Head of caudate nucleus (tissue), 42 donors: ENCODE measurements around the gene PBXIP1.
A peak's percentile ranks its signal among the peaks of the same experiment; 100 is the strongest.

Experiments
- DNase-seq, 42 donors: peaks; one replicate each; pipeline versions ENCODE4 v3.0.0 to v3.0.0-alpha.2; 2020 to 2021; ENCODE audit warnings: mixed read lengths in 7 of 42
- intact Hi-C: fragments of 100-400 bp; cut with DNase I; formaldehyde crosslinking; loops from one replicate; pipeline ENCODE4 v1.15.0; 2022

The PBXIP1 gene

GRCh38 chr1:154955718-154956543, at the start of gene PBXIP1:
Gene PBXIP1 (minus strand): TSS chr1:154956099. CDS start chr1:154953721, 2,378 bp downstream.
- peak; percentile 27 to 92 (median 77) for DNase-seq
- intact Hi-C loops = no loop called here

- peak; percentile 55 to 91 (median 76) for DNase-seq
- intact Hi-C loops = loop anchor here (10.0 kb wide), 1 partner anchor 59 kb away; the partner anchor contains the start of gene EFNA4
Observed at GRCh38 chr1:155005076-155006011, 49.4 kb upstream of the PBXIP1 start.

- peak in 9 of 42 donors; percentile 21 to 72 (median 43) for DNase-seq
- intact Hi-C loops = loop anchor here (5.0 to 10.0 kb wide), 2 partner anchors 37 to 60 kb away; partner anchors contain the start of gene EFNA4
Observed at GRCh38 chr1:155004352-155005075, 48.6 kb upstream of the PBXIP1 start.

- intact Hi-C loops = loop anchor here (5.0 to 10.0 kb wide), 2 partner anchors 37 to 61 kb away; partner anchors contain the start of gene EFNA4
- DNase-seq = peak in 30 of 42 donors; percentile 26 to 83 (median 58)
Observed at GRCh38 chr1:155003766-155004351, 48.0 kb upstream of the PBXIP1 start.

GRCh38 chr1:155003227-155003765, 47.4 kb upstream of the PBXIP1 start:
- peak in 18 of 42 donors; percentile 22 to 77 (median 44) for DNase-seq
- intact Hi-C loops = loop anchor here (5.0 to 10.0 kb wide), 2 partner anchors 36 to 62 kb away; partner anchors contain the start of gene EFNA4

- peak in 10 of 42 donors; percentile 16 to 67 (median 42) for DNase-seq
- intact Hi-C loops = loop anchor here (5.0 to 10.0 kb wide), 2 partner anchors 35 to 62 kb away; partner anchors contain the start of gene EFNA4
Observed at GRCh38 chr1:155002464-155003226, 46.7 kb upstream of the PBXIP1 start, which contains the start of gene ZBTB7B. Gene ZBTB7B (plus strand): TSS chr1:155002802. CDS start chr1:155014661, 11,859 bp downstream.

GRCh38 chr1:155001675-155002463, 46.0 kb upstream of the PBXIP1 start:
- intact Hi-C loops = loop anchor here (2.0 to 10.0 kb wide), 3 partner anchors 19 to 63 kb away; partner anchors contain the start of genes EFNA4 and FLAD1
- DNase-seq = peak; percentile 100

GRCh38 chr1:155001425-155001674, 45.5 kb upstream of the PBXIP1 start:
- no peak for DNase-seq
- intact Hi-C loops = loop anchor here (2.0 to 10.0 kb wide), 3 partner anchors 19 to 63 kb away; partner anchors contain the start of genes EFNA4 and FLAD1

- peak; percentile 73 to 94 (median 86) for DNase-seq
- intact Hi-C loops = loop anchor here (2.0 to 10.0 kb wide), 3 partner anchors 18 to 64 kb away; partner anchors contain the start of genes EFNA4 and FLAD1
Observed at GRCh38 chr1:155000726-155001424, 45.0 kb upstream of the PBXIP1 start.

GRCh38 chr1:155000411-155000725, 44.5 kb upstream of the PBXIP1 start:
- DNase-seq = peak in 21 of 42 donors; percentile 20 to 72 (median 53)
- intact Hi-C loops = loop anchor here (2.0 to 10.0 kb wide), 3 partner anchors 18 to 64 kb away; partner anchors contain the start of genes EFNA4 and FLAD1

GRCh38 chr1:154999571-155000410, 43.9 kb upstream of the PBXIP1 start:
- intact Hi-C loops = loop anchor here (2.0 to 10.0 kb wide), 3 partner anchors 17 to 65 kb away; partner anchors contain the start of genes EFNA4 and FLAD1
- DNase-seq = peak in 3 of 42 donors; percentile 18 to 31 (median 26)

- intact Hi-C loops = no loop called here
- peak in 41 of 42 donors; percentile 52 to 89 (median 78) for DNase-seq
Observed at GRCh38 chr1:154998818-154999570, 43.1 kb upstream of the PBXIP1 start.

GRCh38 chr1:154998201-154998780, 42.4 kb upstream of the PBXIP1 start:
- intact Hi-C loops = no loop called here
- DNase-seq = no peak
